Measurements from ENCODE around the gene NPAS3.

DNA sequence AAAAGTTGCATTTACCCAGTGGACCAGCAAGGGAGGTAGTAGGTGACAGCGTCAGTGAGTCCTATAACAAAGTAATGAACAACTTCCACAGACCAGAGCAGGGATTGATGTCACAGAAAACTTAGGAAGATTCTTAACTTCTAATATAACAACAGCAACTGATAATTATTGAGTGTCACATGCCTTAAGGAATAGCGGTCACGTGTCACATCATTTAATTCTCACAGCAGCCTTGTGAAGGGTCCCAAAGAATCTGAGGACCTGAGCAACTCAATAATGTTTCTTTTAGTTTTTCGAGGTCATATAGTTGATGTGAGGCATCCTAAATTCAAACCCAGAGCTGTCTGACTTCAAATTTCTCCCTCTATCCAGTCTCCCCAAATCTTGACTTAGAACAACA is 590.0 kb downstream of the NPAS3 start:
- TF ChIP-seq POLR2A (IDR thresholded peaks at IDR 0.05; ENCODE audit: low read length) = no peak
- TF ChIP-seq GATA1 (IDR thresholded peaks at IDR 0.05; ENCODE audit: low read depth, low read length) = no peak

Data from erythroblast (primary cell).